Vagina (tissue), 2 donors: ENCODE results near the gene BPTF. TPM values are rescaled to one million over a fixed set of nuclear protein-coding genes. Genes with fewer than 3 reads are reported as not detected.
"Not testable (repeated sequence)": the region's sequence is repeated elsewhere in the genome, so short reads cannot be mapped to it uniquely, and the experiment has no call there.

Experiments
- DNase-seq, 2 donors: peaks; one replicate each; pipeline ENCODE4 v3.0.0-alpha.2; 2017; ENCODE audit errors: extremely low spot score in 2 of 2
- H3K27ac ChIP-seq: fragments of 200-600 bp; sonication (generic); one replicate; pipeline ENCODE4 v1.5.1; 2019
- H3K27me3 ChIP-seq: fragments of 200-600 bp; sonication (generic); one replicate; pipeline ENCODE4 v1.5.1; 2019
- H3K36me3 ChIP-seq, 2 donors: fragments of 200-600 bp; sonication (generic); one replicate each; pipeline ENCODE4 v1.5.1; 2017 to 2019
- H3K4me1 ChIP-seq: fragments of 200-600 bp; sonication (generic); one replicate; pipeline ENCODE4 v1.5.1; 2019
- H3K4me3 ChIP-seq, 2 donors: fragments of 200-600 bp; sonication (generic); 1 replicate in 1 of 2; 2 replicates in 1 of 2; pipeline ENCODE4 v1.5.1; 2016 to 2019
- H3K9me3 ChIP-seq: fragments of 200-600 bp; sonication (generic); one replicate; pipeline ENCODE4 v1.5.1; 2019
- CTCF ChIP-seq, 3 experiments: fragments of 450-650 bp in 2 of 3; fragments of 200-600 bp in 1 of 3; sonication (generic) in 1 of 3; IDR thresholded peaks; one replicate each; pipeline ENCODE4 v1.5.1; 2017 to 2019; ENCODE audit warnings: antibody characterized with exemption in 3 of 3, mild to moderate bottlenecking in 2 of 3, moderate library complexity in 2 of 3
- POLR2A ChIP-seq, 2 donors: fragments of 450-650 bp; IDR thresholded peaks; one replicate each; pipeline ENCODE4 v1.6.1; 2017; ENCODE audit warnings: antibody characterized with exemption in 2 of 2, mild to moderate bottlenecking in 2 of 2, moderate library complexity in 2 of 2
- POLR2AphosphoS5 ChIP-seq, 2 donors: sonication (generic); formaldehyde crosslinking; IDR thresholded peaks; one replicate each; pipeline ENCODE4 v1.9.0; 2017; ENCODE audit warnings: antibody characterized with exemption in 2 of 2, mild to moderate bottlenecking in 2 of 2, low read depth in 1 of 2; ENCODE audit not compliant: insufficient read depth in 1 of 2
- intact Hi-C: fragments of 100-400 bp; cut with DNase I; formaldehyde crosslinking; loops from one replicate; pipeline ENCODE4 v1.15.1; 2023
- total RNA-seq: library from RNA; depleted of rRNA; stranded (reverse); fragments of >200 nt; gene quantifications from one replicate; pipeline ENCODE4 v1.2.3, GENCODE V29; 2016

BPTF gene
- total RNA-seq, 1 donor from 2014 or later = 146 TPM

DNA sequence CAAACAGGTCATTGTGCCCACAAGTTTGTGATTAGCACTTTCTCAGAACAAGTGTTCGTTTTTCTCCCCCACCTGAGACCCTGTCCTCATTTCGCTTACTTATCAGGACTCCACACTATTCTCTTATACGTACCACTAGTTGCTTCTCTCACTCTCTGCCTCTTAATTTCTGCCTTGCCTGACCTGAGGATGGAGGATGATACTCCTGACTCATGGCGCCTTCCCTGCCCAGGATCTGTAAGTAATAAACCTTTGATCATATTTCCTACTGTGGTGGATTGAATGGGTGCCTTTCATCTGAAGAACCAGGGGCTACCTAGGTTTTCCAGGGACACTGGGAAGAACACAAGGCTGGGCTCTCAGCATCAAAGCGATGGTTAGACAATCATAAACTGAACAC is 39.8 kb upstream of the BPTF start:
- TF ChIP-seq POLR2A (IDR thresholded peaks at IDR 0.05) = no peak
- no peak for TF ChIP-seq CTCF (IDR thresholded peaks at IDR 0.05)
- no peak for TF ChIP-seq POLR2AphosphoS5 (IDR thresholded peaks at IDR 0.05; ENCODE audit: insufficient read depth in 1 of 2, low read depth in 1 of 2)
- intact Hi-C loops = no loop called here
- Histone ChIP-seq H3K9me3 (no peaks in the 10 kb centered on the region), H3K27ac (no peak overlapping the region), H3K4me3 (no peak overlapping the region), H3K4me1 (no peaks in the 10 kb centered on the region), H3K27me3 (no peaks in the 10 kb centered on the region), H3K36me3 (no peaks in the 10 kb centered on the region)
- no peak for DNase-seq

GRCh38 chr17:67800495-67800928 is 24.8 kb upstream of the BPTF start:
- H3K4me1 ChIP-seq = no peaks in the 10 kb centered on the region
- H3K9me3 ChIP-seq = no peaks in the 10 kb centered on the region
- intact Hi-C loops = no loop called here
- H3K36me3 ChIP-seq = no peaks in the 10 kb centered on the region
- TF ChIP-seq CTCF (IDR thresholded peaks at IDR 0.05) (peak in 2 of 3 experiments; percentile 16 to 36), POLR2AphosphoS5 (IDR thresholded peaks at IDR 0.05; ENCODE audit: insufficient read depth in 1 of 2, low read depth in 1 of 2) (no peak)
- H3K4me3 ChIP-seq = no peak overlapping the region
- H3K27me3 ChIP-seq = no peaks in the 10 kb centered on the region
- H3K27ac ChIP-seq = no peak overlapping the region
- no peak for DNase-seq

DNA sequence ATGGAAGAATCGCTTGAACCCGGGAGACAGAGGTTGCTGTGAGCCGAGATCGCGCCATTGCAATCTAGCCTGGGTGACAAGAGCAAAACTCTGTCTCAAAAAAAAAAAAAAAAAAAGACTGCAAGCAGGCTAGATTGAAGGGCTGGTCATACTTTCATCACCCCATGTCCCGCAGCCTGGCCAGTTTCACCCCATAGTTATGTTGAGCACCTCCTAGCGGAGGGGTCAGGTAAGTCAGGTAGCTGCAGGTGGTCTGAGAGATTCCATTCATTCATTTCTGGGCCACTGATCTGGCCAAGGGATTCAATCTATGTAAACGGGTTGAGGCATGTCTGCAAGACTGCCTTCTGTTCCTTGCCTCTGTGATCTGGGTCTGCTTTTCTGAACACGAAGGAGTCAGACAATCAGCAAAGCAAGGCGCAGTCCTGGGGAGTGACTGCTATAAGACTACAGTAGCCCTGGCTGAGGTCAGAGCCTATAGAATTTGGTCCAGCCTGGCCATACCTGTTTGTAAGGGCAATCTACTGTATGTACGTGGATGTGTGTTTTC is 23.6 kb upstream of the BPTF start:
- no peak overlapping the region for H3K27ac ChIP-seq
- no peaks in the 10 kb centered on the region for H3K9me3 ChIP-seq
- intact Hi-C loops = no loop called here
- TF ChIP-seq CTCF (IDR thresholded peaks at IDR 0.05) (no peak), POLR2A (IDR thresholded peaks at IDR 0.05) (no peak), POLR2AphosphoS5 (IDR thresholded peaks at IDR 0.05; ENCODE audit: insufficient read depth in 1 of 2, low read depth in 1 of 2) (no peak)
- H3K4me1 ChIP-seq = no peaks in the 10 kb centered on the region
- no peaks in the 10 kb centered on the region for H3K27me3 ChIP-seq
- DNase-seq = no peak
- no peak overlapping the region for H3K4me3 ChIP-seq
- no peaks in the 10 kb centered on the region for H3K36me3 ChIP-seq

GRCh38 chr17:67810464-67810863 is 14.8 kb upstream of the BPTF start:
- Histone ChIP-seq H3K27ac (no peak overlapping the region), H3K27me3 (no peaks in the 10 kb centered on the region), H3K9me3 (no peaks in the 10 kb centered on the region), H3K4me3 (no peak overlapping the region), H3K4me1 (no peaks in the 10 kb centered on the region), H3K36me3 (no peaks in the 10 kb centered on the region)
- intact Hi-C loops = no loop called here
- TF ChIP-seq POLR2AphosphoS5 (IDR thresholded peaks at IDR 0.05; ENCODE audit: insufficient read depth in 1 of 2, low read depth in 1 of 2) = no peak
- no peak for TF ChIP-seq CTCF (IDR thresholded peaks at IDR 0.05)
- no peak for TF ChIP-seq POLR2A (IDR thresholded peaks at IDR 0.05)
- DNase-seq = no peak

DNA sequence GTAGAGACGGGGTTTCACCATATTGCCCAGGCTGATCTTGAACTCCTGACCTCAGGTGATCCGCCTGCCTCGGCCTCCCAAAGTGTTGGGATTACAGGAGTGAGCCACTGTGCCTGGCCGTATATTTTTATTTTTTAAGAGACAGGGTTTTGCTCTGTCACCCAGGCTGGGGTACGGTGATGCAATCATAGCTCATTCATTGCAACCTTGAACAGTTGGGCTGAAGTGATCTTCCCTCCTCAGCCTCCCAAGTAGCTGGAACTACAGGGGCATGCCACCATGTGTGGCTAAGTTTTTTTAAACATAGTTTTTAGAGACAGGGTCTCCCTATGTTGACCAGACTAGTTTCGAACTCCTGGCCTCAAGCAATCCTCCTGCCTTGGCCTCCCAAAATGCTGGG is 12.9 kb upstream of the BPTF start:
- H3K9me3 ChIP-seq, DNase-seq, H3K4me3 ChIP-seq, H3K27ac ChIP-seq, H3K27me3 ChIP-seq, intact Hi-C loops, H3K36me3 ChIP-seq, H3K4me1 ChIP-seq: not testable (repeated sequence)
